Activated naive CD4-positive, alpha-beta T cell treated with anti-CD3 and anti-CD28 coated beads for 36 hours (primary cell): ENCODE measurements around the gene IPCEF1. TPM values are rescaled to one million over a fixed set of nuclear protein-coding genes. Genes with fewer than 3 reads are reported as not detected.
A peak's percentile ranks its signal among the peaks of the same experiment; 100 is the strongest.

Experiments used
- CTCF ChIA-PET: fragments of 350-600 bp; sonication (Branson Sonifier 250); formaldehyde crosslinking; loops from one replicate; lab custom pipeline; 2021; ENCODE audit warnings: antibody characterized with exemption; lab: Charles Lee
- DNase-seq: peaks from one replicate; pipeline ENCODE4 v3.0.0-alpha.2; 2020
- H3K27ac Mint-ChIP-seq: one replicate; pipeline ENCODE4 v1.8.0; 2021; ENCODE audit warnings: mild to moderate bottlenecking, mixed read lengths
- H3K27me3 Mint-ChIP-seq: one replicate; pipeline ENCODE4 v1.8.0; 2021; ENCODE audit warnings: low read depth, mixed read lengths
- H3K36me3 Mint-ChIP-seq: one replicate; pipeline ENCODE4 v1.8.0; 2021; ENCODE audit warnings: low read depth, mixed read lengths
- H3K4me1 Mint-ChIP-seq: one replicate; pipeline ENCODE4 v1.8.0; 2021; ENCODE audit warnings: low read depth, mixed read lengths
- H3K4me3 Mint-ChIP-seq: one replicate; pipeline ENCODE4 v1.8.0; 2021; ENCODE audit warnings: mild to moderate bottlenecking, moderate library complexity, mixed read lengths
- H3K9me3 Mint-ChIP-seq: one replicate; pipeline ENCODE4 v1.8.0; 2021; ENCODE audit warnings: mixed read lengths
- intact Hi-C: fragments of 100-400 bp; cut with micrococcal nuclease; formaldehyde crosslinking; loops from one replicate; pipeline ENCODE4 v1.15.1; 2023
- total RNA-seq, 2 experiments: library from RNA; stranded (reverse); gene quantifications; one replicate each; pipeline ENCODE4 v1.2.3, GENCODE V29; 2021

The IPCEF1 gene
- total RNA-seq, 2 experiments from 2014 or later, result 24.4 to 25.2 TPM

GRCh38 chr6:154284313-154284853 is 72.2 kb downstream of the IPCEF1 start:
- no peak overlapping the region for H3K4me3 Mint-ChIP-seq
- intact Hi-C loops, result no loop called here
- no peak overlapping the region for H3K27ac Mint-ChIP-seq

GRCh38 chr6:154280521-154280920 is 76.1 kb downstream of the IPCEF1 start:
- intact Hi-C loops, result no loop called here
- CTCF ChIA-PET, result interaction anchor here (0.5 to 3.1 kb wide), 3 partner anchors 11 to 126 kb away, joined by 3 to 8 read pairs (median 3); no protein-coding TSS in a partner anchor
- peaks cover 20% of the 10 kb centered on the region for H3K4me1 Mint-ChIP-seq
- H3K27ac Mint-ChIP-seq, result no peak overlapping the region
- H3K27me3 Mint-ChIP-seq, result no peaks in the 10 kb centered on the region
- peaks cover 2% of the 10 kb centered on the region for H3K9me3 Mint-ChIP-seq
- no peaks in the 10 kb centered on the region for H3K36me3 Mint-ChIP-seq
- no peak overlapping the region for H3K4me3 Mint-ChIP-seq
- no peak for DNase-seq

More at GRCh38 chr6:154284313-154284853, 72.2 kb downstream of the IPCEF1 start:
- CTCF ChIA-PET, result no interaction called here
- H3K9me3 Mint-ChIP-seq, result peaks cover 2% of the 10 kb centered on the region
- peaks cover 4% of the 10 kb centered on the region for H3K4me1 Mint-ChIP-seq
- DNase-seq, result no peak
- H3K27me3 Mint-ChIP-seq, result no peaks in the 10 kb centered on the region
- no peaks in the 10 kb centered on the region for H3K36me3 Mint-ChIP-seq

GRCh38 chr6:154277629-154278017 is 79.0 kb downstream of the IPCEF1 start:
- peak overlapping the region; percentile 65 for H3K4me3 Mint-ChIP-seq
- H3K4me1 Mint-ChIP-seq, result peaks cover 34% of the 10 kb centered on the region
- no peaks in the 10 kb centered on the region for H3K27me3 Mint-ChIP-seq
- no peak overlapping the region for H3K27ac Mint-ChIP-seq
- H3K36me3 Mint-ChIP-seq, result no peaks in the 10 kb centered on the region
- H3K9me3 Mint-ChIP-seq, result no peaks in the 10 kb centered on the region
- intact Hi-C loops, result loop anchor here (1.0 to 5.0 kb wide), 6 partner anchors 27 to 1045 kb away; no protein-coding TSS in a partner anchor
- CTCF ChIA-PET, result interaction anchor here (0.6 to 7.6 kb wide), 27 partner anchors 9 to 130 kb away, joined by 3 to 102 read pairs (median 6); no protein-coding TSS in a partner anchor
- DNase-seq, result no peak

GRCh38 chr6:154276810-154277628 is 79.6 kb downstream of the IPCEF1 start:
- H3K9me3 Mint-ChIP-seq, result no peaks in the 10 kb centered on the region
- peaks cover 34% of the 10 kb centered on the region for H3K4me1 Mint-ChIP-seq
- CTCF ChIA-PET, result interaction anchor here (0.6 to 7.6 kb wide), 38 partner anchors 9 to 469 kb away, joined by 3 to 102 read pairs (median 4); no protein-coding TSS in a partner anchor
- no peaks in the 10 kb centered on the region for H3K27me3 Mint-ChIP-seq
- H3K36me3 Mint-ChIP-seq, result no peaks in the 10 kb centered on the region
- no peak overlapping the region for H3K27ac Mint-ChIP-seq
- peak overlapping the region; percentile 65 for H3K4me3 Mint-ChIP-seq
- intact Hi-C loops, result loop anchor here (1.0 to 5.0 kb wide), 6 partner anchors 27 to 1045 kb away; no protein-coding TSS in a partner anchor
- DNase-seq, result no peak

- H3K4me1 Mint-ChIP-seq, result peaks cover 34% of the 10 kb centered on the region
- H3K36me3 Mint-ChIP-seq, result no peaks in the 10 kb centered on the region
- no peaks in the 10 kb centered on the region for H3K9me3 Mint-ChIP-seq
- DNase-seq, result no peak
- H3K4me3 Mint-ChIP-seq, result no peak overlapping the region
- CTCF ChIA-PET, result interaction anchor here (0.6 to 7.6 kb wide), 7 partner anchors 9 to 153 kb away, joined by 3 to 102 read pairs (median 8); no protein-coding TSS in a partner anchor
- intact Hi-C loops, result no loop called here
- no peaks in the 10 kb centered on the region for H3K27me3 Mint-ChIP-seq
- no peak overlapping the region for H3K27ac Mint-ChIP-seq
Measured at GRCh38 chr6:154274168-154274567, 82.4 kb downstream of the IPCEF1 start.

- no peak overlapping the region for H3K27ac Mint-ChIP-seq
- peaks cover 2% of the 10 kb centered on the region for H3K9me3 Mint-ChIP-seq
- no peak overlapping the region for H3K4me3 Mint-ChIP-seq
- DNase-seq, result no peak
- CTCF ChIA-PET, result no interaction called here
- no peaks in the 10 kb centered on the region for H3K36me3 Mint-ChIP-seq
- peaks cover 27% of the 10 kb centered on the region for H3K4me1 Mint-ChIP-seq
- intact Hi-C loops, result no loop called here
- no peaks in the 10 kb centered on the region for H3K27me3 Mint-ChIP-seq
Measured at GRCh38 chr6:154268486-154268885, 88.1 kb downstream of the IPCEF1 start.

GRCh38 chr6:154267508-154268106 is 89.0 kb downstream of the IPCEF1 start:
- Mint-ChIP-seq H3K27ac (no peak overlapping the region), H3K9me3 (peaks cover 2% of the 10 kb centered on the region), H3K27me3 (no peaks in the 10 kb centered on the region), H3K4me3 (no peak overlapping the region), H3K36me3 (no peaks in the 10 kb centered on the region), H3K4me1 (peaks cover 25% of the 10 kb centered on the region)
- CTCF ChIA-PET, result interaction anchor here (0.9 to 3.2 kb wide), 4 partner anchors 10 to 113 kb away, joined by 3 to 21 read pairs (median 12); no protein-coding TSS in a partner anchor
- intact Hi-C loops, result no loop called here
- DNase-seq, result peak; percentile 32

GRCh38 chr6:154266560-154267099 is 90.0 kb downstream of the IPCEF1 start:
- Mint-ChIP-seq H3K27ac (no peak overlapping the region), H3K9me3 (peaks cover 2% of the 10 kb centered on the region), H3K36me3 (no peaks in the 10 kb centered on the region), H3K4me3 (no peak overlapping the region), H3K4me1 (peaks cover 29% of the 10 kb centered on the region), H3K27me3 (no peaks in the 10 kb centered on the region)
- intact Hi-C loops, result loop anchor here (1.0 kb wide), 1 partner anchor 16 kb away; no protein-coding TSS in a partner anchor
- CTCF ChIA-PET, result interaction anchor here (0.6 to 3.2 kb wide), 9 partner anchors 11 to 164 kb away, joined by 3 to 21 read pairs (median 4); no protein-coding TSS in a partner anchor
- DNase-seq, result no peak

GRCh38 chr6:154261688-154262397 is 94.8 kb downstream of the IPCEF1 start:
- H3K4me3 Mint-ChIP-seq, result no peak overlapping the region
- peaks cover 2% of the 10 kb centered on the region for H3K9me3 Mint-ChIP-seq
- CTCF ChIA-PET, result interaction anchor here (0.6 kb wide), 1 partner anchor 13 kb away, joined by 3 read pairs; no protein-coding TSS in a partner anchor
- no peaks in the 10 kb centered on the region for H3K27me3 Mint-ChIP-seq
- peaks cover 27% of the 10 kb centered on the region for H3K4me1 Mint-ChIP-seq
- intact Hi-C loops, result no loop called here
- H3K36me3 Mint-ChIP-seq, result no peaks in the 10 kb centered on the region
- DNase-seq, result no peak
- no peak overlapping the region for H3K27ac Mint-ChIP-seq

- H3K36me3 Mint-ChIP-seq, result peaks cover 14% of the 10 kb centered on the region
- intact Hi-C loops, result no loop called here
- H3K4me3 Mint-ChIP-seq, result no peak overlapping the region
- no peak for DNase-seq
- peaks cover 29% of the 10 kb centered on the region for H3K4me1 Mint-ChIP-seq
- CTCF ChIA-PET, result interaction anchor here (0.6 to 1.9 kb wide), 5 partner anchors 10 to 101 kb away, joined by 3 to 7 read pairs (median 4); no protein-coding TSS in a partner anchor
- no peaks in the 10 kb centered on the region for H3K27me3 Mint-ChIP-seq
- peaks cover 16% of the 10 kb centered on the region for H3K9me3 Mint-ChIP-seq
- H3K27ac Mint-ChIP-seq, result peak overlapping the region; percentile 20
Measured at GRCh38 chr6:154258064-154258757, 98.4 kb downstream of the IPCEF1 start.

- H3K27ac Mint-ChIP-seq, result no peak overlapping the region
- peaks cover 14% of the 10 kb centered on the region for H3K36me3 Mint-ChIP-seq
- H3K9me3 Mint-ChIP-seq, result peaks cover 16% of the 10 kb centered on the region
- CTCF ChIA-PET, result interaction anchor here (1.0 to 1.9 kb wide), 3 partner anchors 19 to 102 kb away, joined by 3 to 7 read pairs (median 4); no protein-coding TSS in a partner anchor
- DNase-seq, result no peak
- intact Hi-C loops, result no loop called here
- H3K4me1 Mint-ChIP-seq, result peaks cover 39% of the 10 kb centered on the region
- no peak overlapping the region for H3K4me3 Mint-ChIP-seq
- no peaks in the 10 kb centered on the region for H3K27me3 Mint-ChIP-seq
Measured at GRCh38 chr6:154257067-154257466, 99.5 kb downstream of the IPCEF1 start.
